ENCODE results near the gene SPSB1.

SPSB1 gene

GRCh38 chr1:9302745-9303524 is 10.2 kb downstream of the SPSB1 start:
- DNase-seq, result no peak

DNA sequence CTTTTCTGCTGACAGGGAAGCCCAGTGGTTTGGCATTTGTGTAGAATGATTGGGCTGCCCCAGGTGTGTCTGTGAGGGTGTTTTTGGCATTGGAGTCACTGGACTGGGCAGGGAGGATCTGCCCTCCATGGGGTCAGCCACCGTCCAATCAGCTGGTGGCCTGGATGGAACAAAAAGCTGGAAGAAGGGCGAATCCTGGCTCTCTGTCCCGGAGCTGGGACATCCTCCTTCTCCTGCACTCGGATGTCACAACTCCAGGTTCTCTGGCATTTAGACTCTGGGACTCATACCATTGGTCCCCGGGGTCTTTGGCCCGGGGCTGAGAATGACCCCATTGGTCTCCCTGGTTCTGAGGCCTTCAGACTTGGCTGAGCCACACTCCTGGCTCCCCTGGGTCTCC is 11.2 kb downstream of the SPSB1 start:
- DNase-seq, result no peak

DNA sequence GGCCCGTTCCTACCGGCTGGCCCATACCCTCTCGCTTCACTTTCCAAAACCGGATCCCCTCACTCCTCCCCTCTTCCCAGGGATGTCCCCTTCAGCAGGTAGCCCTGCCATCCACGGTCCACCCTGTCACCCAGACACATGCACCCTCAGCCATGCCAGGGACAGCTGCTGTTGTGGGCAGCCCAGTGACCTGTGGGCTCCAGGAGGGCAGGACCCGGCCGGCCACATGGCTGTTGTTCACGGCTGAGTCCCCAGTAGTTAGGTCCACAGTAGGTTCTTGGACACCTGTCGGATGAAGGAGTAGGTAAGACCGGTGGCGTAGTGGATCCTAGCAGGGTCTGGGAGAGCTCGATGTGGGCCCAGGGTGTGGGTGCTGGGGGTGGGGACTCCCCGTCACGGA is 12.5 kb downstream of the SPSB1 start:
- DNase-seq, result no peak

DNA sequence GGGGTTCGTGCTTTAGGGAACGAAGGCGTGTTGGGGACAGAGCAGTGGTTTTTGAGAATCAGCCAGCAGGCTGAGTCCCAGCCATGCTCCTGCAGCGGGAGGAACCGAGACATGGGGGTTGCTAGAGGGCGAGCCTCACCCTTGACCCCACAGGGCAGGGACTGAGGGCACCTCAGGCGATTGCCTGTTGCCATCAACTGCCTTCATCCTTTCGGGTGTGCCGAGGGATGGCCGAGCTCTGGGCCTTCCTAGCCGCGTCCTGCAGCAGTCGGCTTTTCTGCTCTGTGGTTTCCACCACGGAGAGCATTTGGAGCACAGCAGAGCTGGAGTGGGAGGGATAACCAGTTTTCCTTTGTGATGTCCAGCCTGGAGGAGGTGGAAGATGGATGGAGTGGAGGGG is 13.3 kb downstream of the SPSB1 start:
- no peak for DNase-seq

DNA sequence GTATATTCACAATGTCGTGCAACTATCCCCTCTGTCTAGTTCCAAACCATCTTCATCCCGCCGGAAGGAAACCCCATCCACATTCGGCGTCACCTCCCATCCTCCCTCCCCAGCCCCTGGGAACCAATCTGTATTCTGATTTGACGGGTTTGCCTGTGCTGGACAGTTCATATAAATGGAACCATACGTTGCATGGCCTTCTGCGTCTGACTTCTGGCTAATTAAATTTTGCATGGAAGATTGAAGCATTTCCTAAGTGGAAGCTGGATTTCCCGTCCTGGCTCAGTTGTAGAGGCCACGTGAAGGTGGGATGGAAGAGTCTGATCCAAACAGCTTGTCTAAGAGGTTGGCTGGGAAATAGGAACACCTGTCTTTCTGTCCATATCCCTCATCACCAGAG is 14.6 kb downstream of the SPSB1 start:
- no peak for DNase-seq

DNA sequence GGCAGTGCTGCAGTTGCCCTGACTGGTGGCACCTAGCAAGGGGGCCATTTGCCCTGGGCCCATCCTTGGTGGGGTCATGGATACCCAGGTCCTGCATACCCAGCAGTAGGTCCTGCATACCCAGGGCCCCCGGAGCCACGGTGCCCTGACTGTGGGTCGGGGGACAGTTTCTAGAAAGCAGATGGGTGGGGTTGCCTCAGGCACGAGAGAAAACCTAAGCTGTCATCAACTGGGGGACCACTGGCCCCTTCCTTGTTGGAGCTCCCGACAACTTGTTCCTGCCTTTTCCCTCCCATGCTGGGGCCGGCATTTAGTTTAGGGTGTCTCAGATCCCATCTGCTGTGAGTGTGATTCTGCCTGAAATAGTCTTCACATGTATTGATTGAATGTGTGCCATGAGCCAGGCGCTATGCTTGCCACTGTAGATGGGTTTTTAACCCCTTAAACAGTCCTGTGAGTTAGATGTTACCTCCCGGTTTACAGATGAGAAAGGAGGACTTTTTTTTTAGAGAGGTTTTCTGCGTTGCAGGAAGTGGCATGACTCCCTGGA is 15.6 kb downstream of the SPSB1 start:
- no peak for DNase-seq

DNA sequence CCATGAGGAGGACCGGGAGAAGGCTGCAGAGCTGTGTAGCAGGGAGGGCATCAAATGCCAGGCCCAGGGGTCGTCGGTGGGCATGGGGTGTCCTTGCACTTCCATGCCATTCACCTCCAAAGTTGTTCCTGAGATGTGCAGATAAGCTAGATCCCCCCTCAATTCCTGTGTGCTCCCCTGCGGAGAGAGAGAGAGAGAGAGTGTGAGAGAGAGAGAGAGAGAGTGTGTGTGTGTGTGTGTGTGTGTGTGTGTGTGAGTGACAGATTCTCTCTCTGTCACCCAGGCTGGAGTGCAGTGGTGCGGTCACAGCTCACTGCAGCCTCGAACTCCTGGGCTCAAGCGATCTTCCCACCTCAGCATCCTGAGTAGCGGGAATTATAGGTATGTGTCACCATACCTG is 16.4 kb downstream of the SPSB1 start:
- no peak for DNase-seq

DNA sequence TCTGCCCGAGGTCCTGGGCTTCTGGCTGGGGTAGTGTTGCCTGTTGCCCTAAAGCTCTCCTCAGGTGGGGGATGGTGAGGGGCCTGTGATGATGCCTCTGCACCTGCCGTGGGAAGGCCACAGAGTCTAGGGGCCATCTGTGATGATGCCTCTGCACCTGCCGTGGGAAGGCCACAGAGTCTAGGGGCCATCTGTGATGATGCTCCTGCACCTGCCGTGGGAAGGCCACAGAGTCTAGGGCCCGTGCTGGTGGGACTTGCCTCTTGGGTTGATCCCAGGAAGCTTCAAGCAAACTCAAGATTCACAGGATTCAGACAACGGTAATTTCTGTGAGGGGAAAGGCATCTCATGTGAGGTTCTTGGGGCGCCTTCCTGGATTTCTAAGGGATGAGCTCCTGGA is 17.3 kb downstream of the SPSB1 start:
- no peak for DNase-seq

GRCh38 chr1:9311029-9311428 is 18.3 kb downstream of the SPSB1 start:
- no peak for DNase-seq

DNA sequence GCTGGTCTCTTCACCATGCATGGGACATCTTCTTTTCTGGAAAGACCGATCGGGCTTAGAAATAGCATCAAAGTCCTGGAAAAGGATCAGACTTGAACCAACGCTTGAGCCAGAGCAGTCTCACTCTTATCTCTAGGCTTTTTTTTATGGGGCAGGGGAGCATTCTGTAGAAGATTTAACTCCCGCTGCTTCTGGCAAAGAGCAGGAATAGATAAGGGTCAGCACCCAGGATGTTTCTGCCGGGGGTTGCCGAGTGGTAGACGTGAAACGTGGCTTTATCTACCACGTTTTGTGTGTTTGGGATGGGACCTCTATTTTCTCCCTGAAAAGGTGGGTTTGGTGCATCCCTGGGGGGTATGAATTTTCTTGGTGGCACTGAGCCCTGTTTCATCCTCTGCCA is 18.8 kb downstream of the SPSB1 start:
- DNase-seq, result no peak

DNA sequence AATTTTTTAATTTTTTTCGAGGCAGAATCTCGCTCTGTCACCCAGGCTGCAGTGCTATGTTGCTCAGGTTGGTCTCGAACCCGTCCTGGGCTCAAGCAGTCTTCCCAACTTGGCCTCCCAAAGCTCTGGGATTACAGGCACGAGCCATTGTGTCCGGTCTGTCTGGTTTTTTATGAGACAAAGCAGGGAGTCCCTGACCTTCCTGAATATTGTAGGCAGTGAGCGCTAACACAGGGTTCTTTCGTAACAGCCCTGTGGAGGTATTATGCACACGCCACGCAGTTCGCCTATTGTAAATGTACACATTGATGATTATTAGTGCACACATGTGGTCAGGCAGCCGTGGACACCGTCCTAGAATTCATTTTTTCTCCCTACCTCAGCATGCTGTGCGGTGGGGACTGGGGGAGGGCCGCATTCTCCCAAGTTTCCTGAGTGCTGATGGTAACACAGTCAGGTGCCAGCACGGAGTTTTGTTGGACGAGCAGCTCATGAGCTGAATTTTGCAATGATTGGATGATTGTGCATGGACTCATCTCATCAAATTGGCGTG is 19.6 kb downstream of the SPSB1 start:
- no peak for DNase-seq

DNA sequence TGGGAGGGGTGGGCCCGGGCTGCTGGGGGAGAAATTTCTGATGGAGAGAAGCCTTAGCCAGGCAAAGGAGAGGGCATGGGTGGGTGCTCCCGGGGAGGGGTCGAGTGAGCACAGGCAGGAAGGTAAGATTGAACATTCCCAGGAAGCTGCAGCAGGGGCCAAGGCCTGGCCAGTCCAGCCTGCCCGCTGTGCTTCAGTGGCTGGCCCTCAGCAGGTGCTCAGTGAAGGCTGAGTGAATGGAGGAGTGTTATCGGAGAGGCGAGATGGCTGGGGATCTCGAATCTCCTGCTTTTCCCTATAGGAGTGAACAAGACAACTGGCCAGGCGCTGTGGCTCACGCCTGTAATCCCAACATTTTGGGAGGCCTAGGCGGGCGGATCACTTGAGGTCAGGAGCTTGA is 20.9 kb downstream of the SPSB1 start:
- no peak for DNase-seq

DNA sequence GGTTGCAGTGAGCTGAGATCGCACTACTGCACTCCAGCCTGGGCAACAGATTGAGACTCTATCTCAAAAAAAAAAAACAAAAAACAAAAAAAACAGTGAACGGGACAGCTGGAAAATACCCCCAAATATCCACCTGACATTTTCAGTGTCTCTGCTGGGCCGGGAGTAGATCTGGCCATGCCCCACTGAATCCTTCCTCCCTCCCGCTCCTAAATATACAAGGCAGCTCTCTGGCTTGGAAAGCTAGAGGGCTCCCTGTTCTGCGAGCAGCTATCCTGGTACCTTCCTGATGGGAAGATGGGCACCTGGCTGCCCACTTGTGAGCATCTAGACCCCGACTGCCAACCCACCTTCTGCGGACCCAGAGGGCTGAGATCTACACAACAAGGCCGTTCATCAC is 21.4 kb downstream of the SPSB1 start:
- no peak for DNase-seq

DNA sequence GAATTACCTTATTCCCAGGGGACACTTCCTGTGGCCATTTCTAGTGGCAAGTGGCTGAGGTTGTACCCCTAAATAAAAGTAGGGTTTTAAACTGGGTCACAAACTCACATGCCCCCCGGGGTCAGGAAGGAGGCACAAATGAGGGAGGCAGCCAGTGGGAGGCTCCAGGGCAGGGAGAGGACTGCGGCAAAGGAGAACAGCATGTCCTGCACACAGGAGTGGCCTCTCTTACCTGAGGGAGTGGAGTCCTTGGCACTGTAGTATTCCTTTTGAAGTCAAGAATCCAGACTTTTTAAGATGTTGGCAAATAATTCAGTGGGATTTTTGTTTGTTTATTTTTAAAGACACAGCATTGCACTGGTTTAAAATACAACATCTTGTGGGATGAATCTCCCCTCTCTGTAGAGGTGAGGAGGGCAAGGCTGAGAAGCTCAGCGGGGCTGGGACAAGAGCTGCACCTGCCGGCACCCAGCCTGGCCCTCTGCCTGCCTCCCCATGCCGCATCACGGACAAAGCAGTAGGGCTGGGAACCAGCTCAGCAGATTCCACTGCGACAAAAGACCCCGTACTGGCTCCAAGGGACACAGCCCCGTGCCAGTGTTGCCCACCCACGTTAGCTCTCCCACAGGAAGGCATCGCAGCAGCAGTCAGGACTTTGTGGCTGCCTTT is 22.2 kb downstream of the SPSB1 start:
- DNase-seq, result no peak

- peak in 2 of 5 experiments; percentile 58 to 90 for DNase-seq
These were observed 22.9 kb downstream of the SPSB1 start for GRCh38 chr1:9315411-9316079.

DNA sequence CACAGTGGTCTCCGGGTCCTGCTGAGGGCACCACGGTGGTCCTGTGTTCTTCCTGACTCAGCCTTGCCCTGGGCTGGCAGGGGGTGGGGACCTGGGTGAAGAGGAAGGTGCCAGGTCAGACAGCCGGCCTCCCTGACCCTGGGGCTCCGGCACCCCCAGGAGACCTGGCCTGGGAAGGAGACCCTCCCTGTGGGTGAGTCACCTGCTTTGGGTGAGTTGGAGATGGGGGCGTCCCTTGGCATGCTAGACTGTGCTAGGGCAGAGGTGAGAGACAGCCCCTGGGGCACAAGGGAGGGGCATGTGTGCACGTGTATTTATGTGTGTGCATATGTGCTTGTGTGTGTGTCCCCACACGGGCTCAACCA is 23.4 kb downstream of the SPSB1 start:
- peak in 2 of 5 experiments; percentile 5 to 41 for DNase-seq

DNA sequence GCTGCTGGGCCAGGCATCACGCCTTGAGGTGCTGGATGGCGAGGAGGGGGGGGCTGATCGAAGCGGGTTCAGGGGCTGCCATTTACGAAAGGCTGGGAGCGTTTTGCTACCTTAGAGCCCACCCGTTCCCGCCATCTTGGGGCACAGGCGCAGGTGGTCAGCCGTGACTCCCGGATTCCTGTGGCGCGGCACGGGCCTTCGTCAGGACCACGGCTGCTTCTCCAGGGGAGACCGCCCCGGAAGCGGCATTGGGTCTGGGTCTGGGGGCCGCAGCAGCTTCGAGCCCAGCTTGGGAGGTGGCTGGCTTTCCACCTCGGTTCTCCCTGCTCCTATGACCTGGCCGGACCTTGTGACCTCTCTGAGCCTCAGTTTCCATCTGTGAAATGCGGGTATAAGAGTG is 23.8 kb downstream of the SPSB1 start:
- DNase-seq, result no peak

DNA sequence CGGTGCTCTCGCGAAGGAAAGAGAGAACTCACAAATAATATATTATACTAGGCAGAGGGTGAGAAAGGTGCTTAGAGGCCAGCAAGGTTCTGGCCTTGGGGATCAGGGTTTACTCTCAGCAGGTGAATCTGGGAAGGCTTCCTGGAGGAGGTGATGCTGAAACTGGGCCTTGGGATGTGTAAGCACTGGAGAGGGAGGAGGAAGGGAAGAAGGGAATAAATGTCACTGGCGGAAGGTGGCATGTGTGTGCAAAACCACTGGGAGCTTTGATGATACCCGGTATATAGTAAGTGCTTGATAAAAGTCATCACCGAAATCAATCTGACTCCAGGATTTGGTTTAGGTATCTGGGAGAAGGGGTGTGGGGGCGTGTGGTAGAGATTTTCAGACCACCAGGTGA is 24.4 kb downstream of the SPSB1 start:
- no peak for DNase-seq

DNA sequence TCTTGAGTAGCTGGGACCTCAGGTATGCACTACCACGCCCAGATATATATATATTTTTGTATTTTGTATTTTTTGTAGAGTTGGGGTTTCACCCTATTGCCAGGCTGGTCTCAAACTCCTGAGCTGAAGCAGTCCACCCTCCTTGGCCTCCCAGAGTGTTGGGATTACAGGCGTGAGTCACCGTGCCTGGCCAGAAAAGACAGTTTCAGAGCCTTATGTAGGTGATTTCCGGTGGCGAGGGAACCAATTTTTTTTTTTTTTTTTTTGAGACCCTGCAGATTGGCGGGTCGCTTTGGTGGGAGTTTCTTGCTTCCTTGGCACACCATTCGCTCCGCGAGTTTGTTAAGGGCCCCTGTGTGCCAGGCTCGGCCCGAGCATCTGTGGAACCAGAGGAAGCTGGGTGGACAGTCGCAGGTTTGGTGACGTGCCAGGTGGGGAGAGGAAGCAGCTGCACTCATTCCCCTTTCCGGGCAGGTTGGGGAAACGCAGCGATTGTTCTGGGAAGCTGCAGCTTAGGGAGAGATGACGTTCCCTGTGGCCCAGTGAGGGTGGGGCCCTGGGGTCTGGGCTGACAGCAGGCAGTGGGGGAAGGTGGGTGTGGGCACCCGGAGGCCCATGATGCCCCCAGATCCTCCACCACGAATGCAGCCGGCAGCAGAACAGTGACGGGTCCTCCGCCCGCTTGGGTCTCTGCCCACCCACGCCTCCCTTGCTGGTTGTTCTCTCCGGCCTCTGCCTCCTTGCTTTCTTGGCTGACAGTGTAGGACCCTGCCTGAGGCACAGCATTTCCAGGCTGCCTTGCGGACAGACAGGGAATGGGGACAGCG is 25.1 kb downstream of the SPSB1 start:
- no peak for DNase-seq

DNA sequence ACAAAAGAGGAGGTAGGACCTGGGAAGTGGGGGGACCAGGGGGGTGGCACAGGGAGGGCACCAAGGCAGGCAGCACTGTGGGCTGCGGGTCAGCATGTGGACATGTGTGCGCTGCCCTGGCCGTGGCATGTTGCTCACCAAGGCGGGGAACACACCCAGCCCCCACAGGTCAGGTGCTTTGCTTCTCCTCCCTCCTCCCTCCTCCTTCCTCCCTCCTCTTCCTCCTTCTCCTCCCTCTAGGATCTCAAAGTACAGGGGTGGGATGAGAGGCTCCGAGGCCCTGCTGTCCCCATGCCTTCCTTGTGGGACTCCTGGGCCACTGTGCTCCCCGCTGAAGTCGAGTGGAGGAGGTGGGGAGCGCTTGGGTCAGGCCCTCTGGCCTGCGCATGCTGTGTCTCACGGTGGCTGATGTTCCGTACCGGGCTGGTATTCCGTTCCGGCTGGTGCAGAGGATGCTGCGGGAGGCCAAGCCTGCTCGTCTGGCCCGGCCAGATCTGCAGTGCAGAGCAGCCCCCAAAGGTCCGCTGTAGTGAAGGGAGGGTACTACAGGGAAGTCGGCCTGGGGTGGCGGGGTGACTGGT is 26.6 kb downstream of the SPSB1 start:
- no peak for DNase-seq

DNA sequence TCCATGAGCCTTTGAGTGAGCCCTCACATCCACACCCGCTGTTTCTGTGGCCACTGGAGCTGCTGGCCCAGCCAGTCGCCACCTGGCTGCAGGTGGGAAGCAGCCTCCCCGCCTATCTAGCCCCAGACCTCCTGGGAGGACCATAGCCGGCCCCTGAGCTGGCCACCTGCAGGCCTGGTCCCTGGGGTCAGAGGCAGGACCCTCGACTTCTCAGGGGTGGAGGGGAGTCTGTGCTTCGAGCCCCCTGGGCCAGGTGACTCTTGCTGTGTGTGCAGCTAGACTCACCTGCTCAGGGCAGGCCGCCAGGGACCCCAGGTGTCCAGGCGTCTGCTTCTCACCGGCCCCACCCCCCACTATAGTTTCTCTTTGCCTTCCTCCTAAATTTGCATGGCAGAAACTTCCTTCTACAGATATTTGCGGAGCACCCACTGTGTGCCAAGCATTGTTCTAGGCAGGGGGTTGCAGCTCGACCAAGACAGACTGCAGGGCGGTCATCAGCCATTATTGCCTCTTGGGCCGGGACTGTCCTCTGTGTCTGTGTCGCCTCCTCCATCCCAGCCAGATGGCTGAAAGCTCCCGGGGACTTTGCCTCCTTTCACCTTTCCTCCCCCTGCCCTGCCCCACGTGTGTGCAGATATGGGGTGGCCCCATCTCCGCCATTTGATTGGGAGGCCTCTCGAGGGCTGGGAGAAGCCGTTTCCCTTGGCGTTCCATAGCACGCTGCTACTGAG is 27.3 kb downstream of the SPSB1 start:
- DNase-seq, result no peak

Measured in T-helper 2 cell (primary cell).